HG03039 (cell line): Measurements from ENCODE around the gene UBN2.
"Not testable (repeated sequence)": the region's sequence is repeated elsewhere in the genome, so short reads cannot be mapped to it uniquely, and the experiment has no call there.

Experiments used
- ATAC-seq: cut with Tn5 transposase; IDR thresholded peaks from one replicate; pipeline ENCODE4 v1.9.1; 2021; ENCODE audit warnings: mild to moderate bottlenecking, moderate library complexity; ENCODE audit not compliant: unreplicated experiment

UBN2 gene

GRCh38 chr7:139230774-139231512, at the start of gene UBN2:
TSS of gene UBN2 (plus strand) at chr7:139231237. CDS start at chr7:139231485, 248 bp downstream.
- peak; percentile 98 for ATAC-seq

- no peak for ATAC-seq
Measured at GRCh38 chr7:139181404-139181803, 49.6 kb upstream of the UBN2 start.

- no peak for ATAC-seq
Measured at GRCh38 chr7:139182363-139182762, 48.7 kb upstream of the UBN2 start.

- ATAC-seq, result no peak
Measured at GRCh38 chr7:139183251-139183650, 47.8 kb upstream of the UBN2 start.

- no peak for ATAC-seq
Measured at GRCh38 chr7:139183878-139184338, 47.1 kb upstream of the UBN2 start.

- no peak for ATAC-seq
Measured at GRCh38 chr7:139186146-139186545, 44.9 kb upstream of the UBN2 start.

- ATAC-seq, result no peak
Measured at GRCh38 chr7:139189357-139189756, 41.7 kb upstream of the UBN2 start.

GRCh38 chr7:139192014-139192706, 38.9 kb upstream of the UBN2 start:
- no peak for ATAC-seq

GRCh38 chr7:139200382-139200781, 30.7 kb upstream of the UBN2 start:
- ATAC-seq, result no peak

- ATAC-seq, result no peak
Measured at GRCh38 chr7:139203992-139204391, 27.0 kb upstream of the UBN2 start.

GRCh38 chr7:139205843-139206242, 25.2 kb upstream of the UBN2 start:
- ATAC-seq, result no peak

GRCh38 chr7:139212133-139212532, 18.9 kb upstream of the UBN2 start:
- no peak for ATAC-seq

- ATAC-seq, result not testable (repeated sequence)
Measured at GRCh38 chr7:139213489-139213888, 17.5 kb upstream of the UBN2 start.

- no peak for ATAC-seq
Measured at GRCh38 chr7:139218173-139218572, 12.9 kb upstream of the UBN2 start.

- no peak for ATAC-seq
Measured at GRCh38 chr7:139224219-139224618, 6.8 kb upstream of the UBN2 start.

- not testable (repeated sequence) for ATAC-seq
Measured at GRCh38 chr7:139224836-139225235, 6.2 kb upstream of the UBN2 start.

GRCh38 chr7:139225286-139226157, 5.5 kb upstream of the UBN2 start:
- not testable (repeated sequence) for ATAC-seq

- not testable (repeated sequence) for ATAC-seq
Measured at GRCh38 chr7:139226158-139226515, 4.9 kb upstream of the UBN2 start.

- ATAC-seq, result not testable (repeated sequence)
Measured at GRCh38 chr7:139226988-139227488, 4.0 kb upstream of the UBN2 start.

GRCh38 chr7:139230023-139230422, 1.0 kb upstream of the UBN2 start:
- no peak for ATAC-seq

- ATAC-seq, result no peak
Measured at GRCh38 chr7:139230484-139230773, 608 bp upstream of the UBN2 start.
